GM12874 (cell line): ENCODE results near the gene EPG5.

Experiments
- CTCF ChIP-seq: IDR thresholded peaks from 2 replicates; pipeline ENCODE4 v1.5.1; 2011; ENCODE audit warnings: low read depth, mild to moderate bottlenecking, control low read depth, low read length, moderate library complexity; ENCODE audit not compliant: insufficient read depth

The EPG5 gene

DNA sequence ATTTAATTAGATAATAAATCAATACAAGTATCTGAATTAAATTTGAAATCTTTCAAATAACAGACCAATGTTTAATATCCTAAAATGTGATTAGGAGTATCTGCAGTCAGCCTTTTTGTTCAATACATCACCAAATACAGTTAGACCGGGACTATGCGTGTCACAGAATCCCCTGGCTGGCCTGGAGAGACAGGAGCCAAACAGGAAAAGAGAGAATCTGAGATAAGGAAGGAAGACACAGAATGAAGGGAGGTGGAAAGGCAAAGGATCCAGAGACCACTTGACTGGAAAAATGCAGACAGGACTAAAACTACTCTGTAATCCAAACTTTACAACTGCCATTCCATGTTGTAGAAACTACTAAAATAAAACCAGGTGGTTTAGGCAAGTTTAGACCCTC is 75.3 kb downstream of the EPG5 start:
- TF ChIP-seq CTCF = no peak

DNA sequence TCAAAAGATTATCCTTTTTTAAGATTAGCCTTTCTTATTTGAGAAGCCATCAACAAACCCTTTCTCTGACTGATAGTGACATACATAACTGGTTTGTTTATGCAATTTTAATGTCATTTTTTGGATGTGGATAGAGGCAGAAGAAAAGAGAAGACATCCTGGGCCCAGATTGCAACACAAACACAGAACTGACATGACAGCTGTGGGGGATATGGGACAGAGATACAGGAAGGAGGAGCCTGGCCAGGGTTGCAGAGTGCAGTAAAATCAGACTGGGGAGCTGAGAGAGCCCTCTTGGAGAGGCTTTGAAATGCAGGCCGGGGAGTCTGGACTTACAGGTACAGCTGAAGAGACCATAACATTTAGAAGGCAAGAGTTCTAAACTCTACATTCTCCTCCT is 76.5 kb downstream of the EPG5 start:
- no peak for TF ChIP-seq CTCF

GRCh38 chr18:45889419-45890064 is 77.6 kb downstream of the EPG5 start:
- TF ChIP-seq CTCF = no peak

GRCh38 chr18:45887585-45887984 is 79.5 kb downstream of the EPG5 start:
- no peak for TF ChIP-seq CTCF

DNA sequence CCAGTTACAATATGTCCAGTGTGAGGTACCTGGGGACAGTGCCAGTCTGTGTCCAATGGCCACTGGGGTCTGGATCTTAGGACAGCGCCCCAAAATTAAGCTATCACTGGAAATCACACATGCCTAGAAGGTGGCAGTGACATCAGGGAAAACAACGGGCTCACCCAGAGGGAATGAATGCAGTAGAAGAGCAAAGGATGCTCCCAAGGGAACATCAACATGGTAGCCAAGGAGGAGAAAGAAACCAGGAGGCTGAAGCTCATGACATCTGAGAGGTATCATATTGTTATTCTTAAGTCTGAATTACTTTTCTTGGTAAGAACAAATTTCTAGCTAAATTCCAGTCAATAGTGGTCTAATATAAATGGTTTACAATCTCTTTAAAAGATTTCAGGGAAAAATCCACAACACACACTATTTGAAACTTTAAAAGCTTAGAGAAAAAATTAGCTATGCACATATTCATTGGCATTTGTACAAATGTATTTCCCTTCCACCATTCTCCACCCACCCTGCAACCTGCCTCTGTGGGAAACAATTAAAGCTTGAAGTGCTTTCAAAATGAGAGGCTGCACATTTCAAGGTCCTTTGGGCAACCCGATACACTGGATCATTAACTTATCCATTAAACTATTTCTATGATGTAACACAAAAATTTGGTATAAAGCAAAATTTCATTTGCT is 86.1 kb downstream of the EPG5 start:
- no peak for TF ChIP-seq CTCF

- peak; percentile 99 for TF ChIP-seq CTCF
Measured at GRCh38 chr18:45879681-45880655, 87.2 kb downstream of the EPG5 start.

DNA sequence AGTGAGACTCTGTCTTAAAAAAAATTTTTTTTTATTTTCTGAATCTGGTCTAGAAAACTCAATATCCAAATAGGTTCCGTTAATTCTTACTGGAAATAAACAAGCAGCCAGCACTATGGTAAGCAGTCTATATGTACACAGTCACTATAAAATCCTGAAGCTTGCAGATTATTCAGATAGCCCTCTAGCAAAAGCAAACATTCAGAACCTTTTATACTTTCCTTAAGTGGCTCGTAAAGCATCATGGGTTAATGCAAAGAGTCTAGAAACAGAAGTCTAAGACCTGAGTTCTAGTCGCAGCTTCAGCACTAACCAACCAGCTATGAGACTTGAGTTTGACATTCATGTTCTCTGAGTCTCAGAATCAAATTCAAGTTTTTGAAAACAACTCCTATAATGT is 89.7 kb downstream of the EPG5 start:
- no peak for TF ChIP-seq CTCF
